Natural killer cell (primary cell): ENCODE data around the gene B4GALT1. TPM values are rescaled to one million over a fixed set of nuclear protein-coding genes. Genes with fewer than 3 reads are reported as not detected.

Experiments
- ATAC-seq, 3 donors: fragments of 150-1000 bp in 2 of 3; fragments of 200-7000 bp in 1 of 3; cut with Tn5 transposase; 1 replicate in 1 of 3; 2 replicates in 2 of 3; pipeline ENCODE4 v1.10.0; 2021; ENCODE audit warnings: mild to moderate bottlenecking in 2 of 3, moderate library complexity in 2 of 3
- DNase-seq, 2 donors: peaks; one replicate each; pipeline versions ENCODE4 v3.0.0 to v3.0.0-alpha.2; 2013 to 2021; ENCODE audit warnings: mixed read lengths in 1 of 2
- H3K27ac ChIP-seq: one replicate; pipeline ENCODE4 v1.5.1; 2013; ENCODE audit warnings: mild to moderate bottlenecking, low read length
- H3K27me3 ChIP-seq: one replicate; pipeline ENCODE4 v1.6.1; 2013; ENCODE audit warnings: low read length; ENCODE audit not compliant: control insufficient read depth, insufficient read depth
- H3K36me3 ChIP-seq: one replicate; pipeline ENCODE4 v1.6.1; 2013; ENCODE audit warnings: low read length; ENCODE audit not compliant: control insufficient read depth, insufficient read depth
- H3K4me1 ChIP-seq: one replicate; pipeline ENCODE4 v1.6.1; 2013; ENCODE audit warnings: low read length; ENCODE audit not compliant: control insufficient read depth, insufficient read depth
- H3K4me3 ChIP-seq: one replicate; pipeline ENCODE4 v1.5.1; 2013; ENCODE audit warnings: low read length
- H3K9me3 ChIP-seq: one replicate; pipeline ENCODE4 v1.6.1; 2013; ENCODE audit warnings: low read length; ENCODE audit not compliant: control insufficient read depth, insufficient read depth
- H3K27ac Mint-ChIP-seq, 2 donors: one replicate each; pipeline ENCODE4 v1.8.0; 2022; ENCODE audit warnings: mild to moderate bottlenecking in 2 of 2, mixed read lengths in 2 of 2, moderate library complexity in 1 of 2
- H3K27me3 Mint-ChIP-seq, 2 donors: one replicate each; pipeline ENCODE4 v1.8.0; 2022; ENCODE audit warnings: low read depth in 2 of 2, mixed read lengths in 2 of 2
- H3K36me3 Mint-ChIP-seq: one replicate; pipeline ENCODE4 v1.8.0; 2022; ENCODE audit warnings: mixed read lengths
- H3K4me1 Mint-ChIP-seq, 2 donors: one replicate each; pipeline ENCODE4 v1.8.0; 2022; ENCODE audit warnings: mixed read lengths in 2 of 2
- H3K4me3 Mint-ChIP-seq: one replicate; pipeline ENCODE4 v1.8.0; 2022; ENCODE audit warnings: mild to moderate bottlenecking, moderate library complexity, mixed read lengths
- H3K9me3 Mint-ChIP-seq, 2 donors: one replicate each; pipeline ENCODE4 v1.8.0; 2022; ENCODE audit warnings: mixed read lengths in 2 of 2
- WGBS: methylation state at CpG from one replicate; pipeline ENCODE4 v1.1.7; 2013; ENCODE audit warnings: missing lambda C conversion rate; ENCODE audit not compliant: insufficient coverage; 5-methylcytosine and 5-hydroxymethylcytosine counted together
- intact Hi-C: fragments of 100-400 bp; cut with micrococcal nuclease; formaldehyde crosslinking; loops from one replicate; pipeline ENCODE4 v1.14.2; 2022
- total RNA-seq, 4 donors: library from RNA; stranded (reverse); fragments of 120-200 nt in 1 of 4; gene quantifications; one replicate each; pipeline versions ENCODE4 v1.2.3 to v1.2.4, GENCODE V29; 2013 to 2022
- TF ChIP-seq, protein P1 (sequence below): fragments of 200-600 bp; IDR thresholded peaks from one replicate; pipeline ENCODE4 v1.8.0; 2022; ENCODE audit warnings: antibody characterized with exemption

Gene B4GALT1
- total RNA-seq, 3 donors from 2014 or later (not counting 1 experiment from before 2014, with no cell fraction given), result 122 to 143 (median 128) TPM

DNA sequence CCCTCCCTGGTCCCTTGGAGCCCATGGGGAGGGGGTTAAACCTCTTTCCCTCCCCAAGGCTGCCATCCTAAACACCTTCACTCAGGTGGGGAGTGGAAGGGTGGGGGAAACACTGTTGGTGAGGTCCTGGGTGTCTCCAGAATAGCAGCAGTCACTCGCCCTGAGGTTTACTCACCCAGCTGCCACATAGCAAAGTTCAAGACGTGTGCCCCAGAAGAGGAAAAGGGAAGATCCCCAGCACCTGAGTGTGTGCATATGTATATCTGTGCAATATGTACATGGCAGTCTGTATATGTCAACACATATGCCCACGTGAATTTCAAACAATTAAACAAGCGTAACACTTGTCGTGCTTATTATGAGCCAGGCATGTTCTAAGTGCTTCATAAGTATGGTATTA, 59.4 kb downstream of the B4GALT1 start:
- no peaks in the 10 kb centered on the region for H3K27me3 ChIP-seq
- ATAC-seq (no peak), DNase-seq (no peak)
- intact Hi-C loops, result no loop called here
- Mint-ChIP-seq H3K27me3 (no peaks in the 10 kb centered on the region), H3K36me3 (peaks cover 8% of the 10 kb centered on the region), H3K4me1 (peaks cover 0 to 12% of the 10 kb centered on the region in 2 donors), H3K27ac (no peak overlapping the region), H3K4me3 (no peak overlapping the region), H3K9me3 (no peaks in the 10 kb centered on the region)
- peaks cover 29% of the 10 kb centered on the region for H3K36me3 ChIP-seq
- H3K4me1 ChIP-seq, result peaks cover 3% of the 10 kb centered on the region
- 53% methylated on average over 5 of the region's 5 CpGs for WGBS
- H3K9me3 ChIP-seq, result no peaks in the 10 kb centered on the region
- no peak overlapping the region for H3K4me3 ChIP-seq
- H3K27ac ChIP-seq, result no peak overlapping the region
- TF ChIP-seq, protein P1, sequence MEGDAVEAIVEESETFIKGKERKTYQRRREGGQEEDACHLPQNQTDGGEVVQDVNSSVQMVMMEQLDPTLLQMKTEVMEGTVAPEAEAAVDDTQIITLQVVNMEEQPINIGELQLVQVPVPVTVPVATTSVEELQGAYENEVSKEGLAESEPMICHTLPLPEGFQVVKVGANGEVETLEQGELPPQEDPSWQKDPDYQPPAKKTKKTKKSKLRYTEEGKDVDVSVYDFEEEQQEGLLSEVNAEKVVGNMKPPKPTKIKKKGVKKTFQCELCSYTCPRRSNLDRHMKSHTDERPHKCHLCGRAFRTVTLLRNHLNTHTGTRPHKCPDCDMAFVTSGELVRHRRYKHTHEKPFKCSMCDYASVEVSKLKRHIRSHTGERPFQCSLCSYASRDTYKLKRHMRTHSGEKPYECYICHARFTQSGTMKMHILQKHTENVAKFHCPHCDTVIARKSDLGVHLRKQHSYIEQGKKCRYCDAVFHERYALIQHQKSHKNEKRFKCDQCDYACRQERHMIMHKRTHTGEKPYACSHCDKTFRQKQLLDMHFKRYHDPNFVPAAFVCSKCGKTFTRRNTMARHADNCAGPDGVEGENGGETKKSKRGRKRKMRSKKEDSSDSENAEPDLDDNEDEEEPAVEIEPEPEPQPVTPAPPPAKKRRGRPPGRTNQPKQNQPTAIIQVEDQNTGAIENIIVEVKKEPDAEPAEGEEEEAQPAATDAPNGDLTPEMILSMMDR, result no peak

DNA sequence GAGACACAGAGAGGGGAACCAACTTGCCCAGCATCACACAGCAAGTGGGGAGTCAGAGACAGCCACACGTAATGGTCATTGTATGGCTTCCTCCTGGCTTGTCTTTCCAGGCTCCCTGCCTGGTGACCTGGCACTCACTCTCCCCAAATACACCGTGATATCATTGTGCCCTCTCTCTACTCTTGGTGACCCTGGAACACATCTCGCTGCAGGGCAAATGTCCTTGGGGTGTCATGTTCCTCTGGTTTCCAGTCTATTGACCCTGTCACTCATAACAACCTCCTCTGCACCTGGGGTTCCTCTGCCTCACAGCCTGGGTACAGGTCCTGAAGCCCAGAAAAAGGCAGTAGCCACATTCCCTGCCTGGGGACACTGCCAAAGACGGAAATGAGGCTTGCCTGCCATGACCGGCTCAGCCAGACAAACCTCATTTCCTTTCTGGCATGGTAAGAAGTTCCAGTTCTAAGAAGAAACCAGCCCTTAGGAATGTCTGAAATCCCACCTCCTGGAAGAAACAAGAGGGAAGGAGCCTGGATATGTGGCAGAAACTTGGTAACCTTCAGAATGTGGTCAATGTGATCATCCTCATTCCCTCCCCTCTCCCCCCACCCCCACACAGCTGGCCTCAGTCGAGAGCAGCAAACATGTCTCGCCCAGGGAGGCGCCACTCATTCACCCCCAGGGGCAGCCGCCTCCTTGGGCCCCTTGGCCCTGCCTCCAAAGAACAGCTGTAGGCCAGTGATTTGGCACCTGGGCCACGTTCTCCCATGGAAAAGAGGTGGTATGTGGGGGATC, 60.1 kb downstream of the B4GALT1 start:
- no peak overlapping the region for H3K27ac ChIP-seq
- ATAC-seq, result no peak
- intact Hi-C loops, result no loop called here
- H3K9me3 ChIP-seq, result no peaks in the 10 kb centered on the region
- peaks cover 3% of the 10 kb centered on the region for H3K4me1 ChIP-seq
- no peak overlapping the region for H3K4me3 Mint-ChIP-seq
- DNase-seq, result no peak
- H3K4me3 ChIP-seq, result no peak overlapping the region
- H3K27me3 Mint-ChIP-seq, result no peaks in the 10 kb centered on the region
- no peaks in the 10 kb centered on the region for H3K27me3 ChIP-seq
- peak overlapping the region in 1 of 2 donors; percentile 48 for H3K27ac Mint-ChIP-seq
- H3K36me3 Mint-ChIP-seq, result peaks cover 6% of the 10 kb centered on the region
- H3K9me3 Mint-ChIP-seq, result no peaks in the 10 kb centered on the region
- TF ChIP-seq, protein P1, result no peak
- peaks cover 21% of the 10 kb centered on the region for H3K36me3 ChIP-seq
- H3K4me1 Mint-ChIP-seq, result peaks cover 0 to 11% of the 10 kb centered on the region in 2 donors
- WGBS, result 79% methylated on average over 10 of the region's 10 CpGs

DNA sequence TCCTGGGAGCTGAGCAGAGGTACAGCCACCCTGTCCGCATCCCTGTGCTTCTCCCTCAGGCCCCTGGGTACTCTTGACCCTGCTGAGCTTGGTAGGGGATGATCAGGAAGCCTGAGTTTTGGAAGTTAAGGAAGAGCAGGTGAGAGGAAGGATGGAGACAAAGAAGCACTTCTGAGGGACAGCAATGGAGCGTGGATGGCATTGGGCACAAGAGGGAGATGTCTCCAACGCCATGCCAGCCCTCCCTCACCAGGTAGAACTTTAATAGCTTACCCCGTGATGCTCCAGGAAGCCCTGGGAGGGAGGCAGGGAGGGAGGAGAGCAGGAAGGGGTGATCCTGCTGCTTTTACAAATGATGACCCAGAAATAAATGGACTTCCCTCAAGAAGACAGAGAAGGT, 60.8 kb downstream of the B4GALT1 start:
- H3K4me3 ChIP-seq, result no peak overlapping the region
- no peaks in the 10 kb centered on the region for H3K9me3 ChIP-seq
- H3K27me3 ChIP-seq, result no peaks in the 10 kb centered on the region
- Mint-ChIP-seq H3K9me3 (no peaks in the 10 kb centered on the region), H3K36me3 (no peaks in the 10 kb centered on the region), H3K27me3 (no peaks in the 10 kb centered on the region), H3K4me3 (no peak overlapping the region), H3K27ac (peak overlapping the region; percentile 21 to 48), H3K4me1 (peaks cover 0 to 7% of the 10 kb centered on the region in 2 donors)
- no peak for ATAC-seq
- peaks cover under 1% of the 10 kb centered on the region for H3K4me1 ChIP-seq
- DNase-seq, result no peak
- WGBS, result 90% methylated on average over 4 of the region's 4 CpGs
- intact Hi-C loops, result no loop called here
- H3K27ac ChIP-seq, result no peak overlapping the region
- TF ChIP-seq, protein P1, result no peak
- peaks cover 15% of the 10 kb centered on the region for H3K36me3 ChIP-seq
